HG03565 (cell line): Measurements from ENCODE around the gene PROM2.

Experiments used
- ATAC-seq: cut with Tn5 transposase; IDR thresholded peaks from one replicate; pipeline ENCODE4 v1.9.1; 2021; ENCODE audit warnings: mild to moderate bottlenecking, moderate library complexity; ENCODE audit not compliant: unreplicated experiment

Gene PROM2

GRCh38 chr2:95284886-95285541 lies 10.8 kb downstream of the PROM2 start:
- no peak for ATAC-seq

- no peak for ATAC-seq
Observed at GRCh38 chr2:95285542-95285932, 11.3 kb downstream of the PROM2 start.

GRCh38 chr2:95287336-95287735 lies 13.1 kb downstream of the PROM2 start:
- ATAC-seq, result no peak

- no peak for ATAC-seq
Observed at GRCh38 chr2:95287806-95288205, 13.6 kb downstream of the PROM2 start.

- ATAC-seq, result no peak
Observed at GRCh38 chr2:95289253-95289652, 15.0 kb downstream of the PROM2 start.

GRCh38 chr2:95291222-95291621 lies 17.0 kb downstream of the PROM2 start:
- ATAC-seq, result no peak

GRCh38 chr2:95292623-95293260 lies 18.5 kb downstream of the PROM2 start:
- ATAC-seq, result no peak

GRCh38 chr2:95294579-95295250 lies 20.5 kb downstream of the PROM2 start:
- no peak for ATAC-seq

- no peak for ATAC-seq
Observed at GRCh38 chr2:95295376-95295775, 21.1 kb downstream of the PROM2 start.

GRCh38 chr2:95296011-95296410 lies 21.8 kb downstream of the PROM2 start:
- ATAC-seq, result no peak

- no peak for ATAC-seq
Observed at GRCh38 chr2:95296880-95297487, 22.7 kb downstream of the PROM2 start, which contains the start of gene KCNIP3. Gene KCNIP3, plus strand, starts transcription at chr2:95297347. Its CDS starts 92 bp downstream, at chr2:95297439.

GRCh38 chr2:95297639-95298395 lies 23.6 kb downstream of the PROM2 start:
- ATAC-seq, result no peak

- ATAC-seq, result no peak
Observed at GRCh38 chr2:95298486-95299111, 24.4 kb downstream of the PROM2 start.

GRCh38 chr2:95299961-95300360 lies 25.7 kb downstream of the PROM2 start:
- ATAC-seq, result no peak

- no peak for ATAC-seq
Observed at GRCh38 chr2:95300450-95300849, 26.2 kb downstream of the PROM2 start.

- no peak for ATAC-seq
Observed at GRCh38 chr2:95301186-95301585, 26.9 kb downstream of the PROM2 start.

GRCh38 chr2:95301876-95302641 lies 27.8 kb downstream of the PROM2 start:
- ATAC-seq, result no peak

- no peak for ATAC-seq
Observed at GRCh38 chr2:95303191-95303919, 29.1 kb downstream of the PROM2 start.
